ENCODE measurements around the gene MX2. TPM values are rescaled to one million over a fixed set of nuclear protein-coding genes. Genes with fewer than 3 reads are reported as not detected.

MX2 gene
- polyA plus RNA-seq, 1 donor from 2014 or later = not detected

- H2AFZ ChIP-seq (ENCODE audit: low read depth, low read length) = no peak overlapping the region
- no peaks in the 10 kb centered on the region for H3K9me2 ChIP-seq (ENCODE audit: insufficient read depth, low read length)
- no peak overlapping the region for H3K4me3 ChIP-seq (ENCODE audit: low read length)
- no peaks in the 10 kb centered on the region for H3K36me3 ChIP-seq (ENCODE audit: insufficient read depth, low read length)
- H3K4me2 ChIP-seq (ENCODE audit: low read length) = no peak overlapping the region
- no peaks in the 10 kb centered on the region for H3K27me3 ChIP-seq (ENCODE audit: insufficient read depth, low read depth, low read length)
- H3F3A ChIP-seq (ENCODE audit: insufficient read depth, low read length, poor library complexity, severe bottlenecking) = no peaks in the 10 kb centered on the region
- no peaks in the 10 kb centered on the region for H4K20me1 ChIP-seq (ENCODE audit: insufficient read depth)
- no peaks in the 10 kb centered on the region for H3K9me3 ChIP-seq (ENCODE audit: low read length)
- H3K27ac ChIP-seq (ENCODE audit: low read length) = no peak overlapping the region
- no peak overlapping the region for H3K9ac ChIP-seq (ENCODE audit: low read length)
- H3K79me2 ChIP-seq (replicated peaks; ENCODE audit: insufficient read depth, low read length) = no peaks in the 10 kb centered on the region
- TF ChIP-seq MXI1 (conservative IDR thresholded peaks at IDR 0.05; ENCODE audit: poor library complexity, severe bottlenecking) = no peak
- TF ChIP-seq EZH2 (IDR thresholded peaks at IDR 0.05; ENCODE audit: borderline replicate concordance, insufficient read depth, low read length, poor library complexity, severe bottlenecking) = no peak
- no peak for TF ChIP-seq RAD21 (conservative IDR thresholded peaks at IDR 0.05)
- no peak for TF ChIP-seq EP300 (conservative IDR thresholded peaks at IDR 0.05; ENCODE audit: poor library complexity, severe bottlenecking)
Observed at GRCh38 chr21:41398251-41398650, 36.4 kb downstream of the MX2 start.

GRCh38 chr21:41398831-41399230 lies 37.0 kb downstream of the MX2 start:
- TF ChIP-seq REST (IDR thresholded peaks at IDR 0.05; ENCODE audit: borderline replicate concordance) (no peak), CTCF (IDR thresholded peaks at IDR 0.05; ENCODE audit: poor library complexity, severe bottlenecking) (no peak), POLR2AphosphoS5 (IDR thresholded peaks at IDR 0.05) (no peak), RAD21 (conservative IDR thresholded peaks at IDR 0.05) (no peak), SMC3 (conservative IDR thresholded peaks at IDR 0.05; ENCODE audit: poor library complexity) (no peak), TAF1 (IDR thresholded peaks at IDR 0.05; ENCODE audit: low read depth) (no peak), EP300 (conservative IDR thresholded peaks at IDR 0.05; ENCODE audit: poor library complexity, severe bottlenecking) (no peak), EZH2 (IDR thresholded peaks at IDR 0.05; ENCODE audit: borderline replicate concordance, insufficient read depth, low read length, poor library complexity, severe bottlenecking) (no peak), MXI1 (conservative IDR thresholded peaks at IDR 0.05; ENCODE audit: poor library complexity, severe bottlenecking) (no peak)
- Histone ChIP-seq H3K27ac (ENCODE audit: low read length) (no peak overlapping the region), H4K20me1 (ENCODE audit: insufficient read depth) (no peaks in the 10 kb centered on the region), H2AFZ (ENCODE audit: low read depth, low read length) (no peak overlapping the region), H3K4me3 (ENCODE audit: low read length) (no peak overlapping the region), H3K9me2 (ENCODE audit: insufficient read depth, low read length) (no peaks in the 10 kb centered on the region), H3K9me3 (ENCODE audit: low read length) (no peaks in the 10 kb centered on the region), H3K4me2 (ENCODE audit: low read length) (no peak overlapping the region), H3K27me3 (ENCODE audit: insufficient read depth, low read depth, low read length) (no peaks in the 10 kb centered on the region), H3K9ac (ENCODE audit: low read length) (no peak overlapping the region), H3K79me2 (replicated peaks; ENCODE audit: insufficient read depth, low read length) (no peaks in the 10 kb centered on the region), H3K36me3 (ENCODE audit: insufficient read depth, low read length) (no peaks in the 10 kb centered on the region), H3F3A (ENCODE audit: insufficient read depth, low read length, poor library complexity, severe bottlenecking) (no peaks in the 10 kb centered on the region)

Measured in neural cell (in vitro differentiated cells).